Nephron progenitor cell (in vitro differentiated cells): ENCODE results near the gene AP5Z1.

ENCODE experiments used
- DNase-seq: peaks from one replicate; pipeline ENCODE4 v3.0.0; 2021
- H3K27ac Mint-ChIP-seq: 2 replicates; pipeline ENCODE4 v1.8.0; 2021; ENCODE audit warnings: mild to moderate bottlenecking, moderate library complexity, mixed read lengths
- H3K27me3 Mint-ChIP-seq: 2 replicates; pipeline ENCODE4 v1.8.0; 2021; ENCODE audit warnings: mild to moderate bottlenecking, low read depth, mixed read lengths; ENCODE audit not compliant: poor library complexity
- H3K36me3 Mint-ChIP-seq: 2 replicates; pipeline ENCODE4 v1.8.0; 2021; ENCODE audit warnings: low read depth, mixed read lengths
- H3K4me1 Mint-ChIP-seq: 2 replicates; pipeline ENCODE4 v1.8.0; 2021; ENCODE audit warnings: mixed read lengths
- H3K4me3 Mint-ChIP-seq: 2 replicates; pipeline ENCODE4 v1.8.0; 2021; ENCODE audit warnings: mild to moderate bottlenecking, moderate library complexity, mixed read lengths
- H3K9me3 Mint-ChIP-seq: 2 replicates; pipeline ENCODE4 v1.8.0; 2021; ENCODE audit warnings: mild to moderate bottlenecking, moderate library complexity, mixed read lengths
- TF ChIP-seq, protein P1 (sequence below): fragments of 200-600 bp; sonication (generic); IDR thresholded peaks from 2 replicates; pipeline ENCODE4 v1.5.0; 2021; ENCODE audit warnings: antibody characterized with exemption

Gene AP5Z1, protein sequence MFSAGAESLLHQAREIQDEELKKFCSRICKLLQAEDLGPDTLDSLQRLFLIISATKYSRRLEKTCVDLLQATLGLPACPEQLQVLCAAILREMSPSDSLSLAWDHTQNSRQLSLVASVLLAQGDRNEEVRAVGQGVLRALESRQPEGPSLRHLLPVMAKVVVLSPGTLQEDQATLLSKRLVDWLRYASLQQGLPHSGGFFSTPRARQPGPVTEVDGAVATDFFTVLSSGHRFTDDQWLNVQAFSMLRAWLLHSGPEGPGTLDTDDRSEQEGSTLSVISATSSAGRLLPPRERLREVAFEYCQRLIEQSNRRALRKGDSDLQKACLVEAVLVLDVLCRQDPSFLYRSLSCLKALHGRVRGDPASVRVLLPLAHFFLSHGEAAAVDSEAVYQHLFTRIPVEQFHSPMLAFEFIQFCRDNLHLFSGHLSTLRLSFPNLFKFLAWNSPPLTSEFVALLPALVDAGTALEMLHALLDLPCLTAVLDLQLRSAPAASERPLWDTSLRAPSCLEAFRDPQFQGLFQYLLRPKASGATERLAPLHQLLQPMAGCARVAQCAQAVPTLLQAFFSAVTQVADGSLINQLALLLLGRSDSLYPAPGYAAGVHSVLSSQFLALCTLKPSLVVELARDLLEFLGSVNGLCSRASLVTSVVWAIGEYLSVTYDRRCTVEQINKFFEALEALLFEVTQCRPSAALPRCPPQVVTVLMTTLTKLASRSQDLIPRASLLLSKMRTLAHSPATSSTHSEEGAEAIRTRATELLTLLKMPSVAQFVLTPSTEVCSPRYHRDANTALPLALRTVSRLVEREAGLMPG

DNA sequence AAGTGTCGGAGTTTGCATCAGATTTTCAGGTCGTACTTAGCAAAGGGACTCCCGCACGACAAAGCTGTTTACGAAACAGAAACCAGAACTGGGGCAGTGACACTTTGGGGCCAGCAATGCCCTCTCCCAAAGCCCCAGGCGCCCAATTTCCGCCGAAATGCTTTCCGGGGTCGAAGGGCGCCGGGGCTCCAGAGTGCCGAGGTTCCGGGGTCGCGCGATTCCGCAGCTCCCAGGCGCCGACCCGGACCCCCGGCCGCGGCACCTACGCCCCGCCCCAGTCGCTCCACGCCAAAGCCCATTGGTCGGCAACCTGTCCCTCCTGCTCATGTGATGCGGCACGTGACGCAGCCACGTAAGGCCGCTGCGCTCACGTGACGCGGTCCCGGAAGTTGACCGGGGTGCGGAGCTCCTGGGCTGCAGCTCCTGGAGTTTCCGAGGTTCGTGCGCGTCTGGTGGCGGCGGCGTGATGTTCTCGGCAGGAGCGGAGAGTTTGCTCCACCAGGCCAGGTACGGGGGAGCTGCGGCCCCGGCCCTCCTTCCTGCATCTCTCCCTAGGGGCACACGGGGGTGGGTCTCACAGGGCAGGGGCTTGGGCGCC is at the start of gene AP5Z1:
AP5Z1 (plus strand) TSS at position 374 of the 598 bp plus-strand sequence; CDS start at position 467, 93 bp downstream.
- peaks cover 3% of the 10 kb centered on the region for H3K27me3 Mint-ChIP-seq
- TF ChIP-seq, protein P1, sequence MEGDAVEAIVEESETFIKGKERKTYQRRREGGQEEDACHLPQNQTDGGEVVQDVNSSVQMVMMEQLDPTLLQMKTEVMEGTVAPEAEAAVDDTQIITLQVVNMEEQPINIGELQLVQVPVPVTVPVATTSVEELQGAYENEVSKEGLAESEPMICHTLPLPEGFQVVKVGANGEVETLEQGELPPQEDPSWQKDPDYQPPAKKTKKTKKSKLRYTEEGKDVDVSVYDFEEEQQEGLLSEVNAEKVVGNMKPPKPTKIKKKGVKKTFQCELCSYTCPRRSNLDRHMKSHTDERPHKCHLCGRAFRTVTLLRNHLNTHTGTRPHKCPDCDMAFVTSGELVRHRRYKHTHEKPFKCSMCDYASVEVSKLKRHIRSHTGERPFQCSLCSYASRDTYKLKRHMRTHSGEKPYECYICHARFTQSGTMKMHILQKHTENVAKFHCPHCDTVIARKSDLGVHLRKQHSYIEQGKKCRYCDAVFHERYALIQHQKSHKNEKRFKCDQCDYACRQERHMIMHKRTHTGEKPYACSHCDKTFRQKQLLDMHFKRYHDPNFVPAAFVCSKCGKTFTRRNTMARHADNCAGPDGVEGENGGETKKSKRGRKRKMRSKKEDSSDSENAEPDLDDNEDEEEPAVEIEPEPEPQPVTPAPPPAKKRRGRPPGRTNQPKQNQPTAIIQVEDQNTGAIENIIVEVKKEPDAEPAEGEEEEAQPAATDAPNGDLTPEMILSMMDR: no peak
- H3K27ac Mint-ChIP-seq: peak within 1 kb of the TSS; percentile 98
- peak within 1 kb of the TSS; percentile 99 for H3K4me3 Mint-ChIP-seq
- peak; percentile 95 for DNase-seq
- no peaks in the 10 kb centered on the region for H3K36me3 Mint-ChIP-seq
- H3K9me3 Mint-ChIP-seq: no peaks in the 10 kb centered on the region
- H3K4me1 Mint-ChIP-seq: peaks cover 30% of the 10 kb centered on the region

DNA sequence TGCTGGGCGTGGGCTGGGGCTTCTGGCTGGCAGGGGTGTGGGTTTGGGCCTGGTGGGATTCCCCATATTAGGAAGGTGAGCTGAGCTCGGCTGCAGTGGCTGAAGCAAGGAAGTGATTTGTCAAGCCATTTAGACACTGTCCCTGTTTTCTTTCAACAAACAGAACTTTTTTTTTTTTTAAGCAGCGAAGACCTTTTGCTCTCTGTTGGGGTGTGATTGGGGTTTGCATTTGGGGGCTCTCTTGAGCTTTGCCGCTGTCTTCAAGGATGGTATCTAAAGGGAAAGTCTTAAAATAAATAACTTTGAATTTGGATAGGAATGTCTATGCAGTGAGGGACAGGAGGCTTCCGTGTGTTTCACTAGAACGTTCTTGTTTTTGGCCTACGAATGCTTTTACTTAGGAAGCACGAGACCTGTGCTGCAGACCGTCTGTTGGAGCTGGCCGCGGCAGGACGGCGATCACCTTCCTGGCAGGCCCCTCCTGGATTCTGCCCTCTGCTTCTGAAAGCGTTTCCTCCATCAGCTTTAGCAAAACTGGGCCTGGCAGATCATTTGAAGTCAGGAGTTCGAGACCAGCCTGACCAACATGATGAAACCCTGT is 49.5 kb upstream of the AP5Z1 start:
- no peaks in the 10 kb centered on the region for H3K9me3 Mint-ChIP-seq
- peaks cover 64% of the 10 kb centered on the region for H3K4me1 Mint-ChIP-seq
- H3K27ac Mint-ChIP-seq: peak overlapping the region; percentile 98

DNA sequence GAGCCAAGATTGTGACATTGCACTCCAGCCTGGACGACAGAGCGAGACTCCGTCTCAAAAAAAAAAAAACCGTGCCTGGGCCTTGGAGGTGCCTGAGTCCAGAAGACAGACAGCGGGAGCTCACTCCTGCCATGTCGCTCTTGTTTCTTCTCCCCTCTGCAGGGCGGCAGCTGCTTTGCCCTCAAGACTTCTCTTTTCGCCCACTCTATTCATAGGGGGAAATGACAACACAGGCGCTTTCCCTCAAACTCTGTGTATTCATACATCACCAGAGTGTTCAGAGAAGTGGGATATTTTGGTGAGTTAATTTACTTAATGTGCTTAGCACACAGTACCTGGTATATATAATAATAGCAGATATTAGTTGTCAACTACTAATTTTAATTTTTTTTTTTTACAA is 48.9 kb upstream of the AP5Z1 start:
- Mint-ChIP-seq H3K4me1 (peaks cover 58% of the 10 kb centered on the region), H3K27ac (peak overlapping the region; percentile 72), H3K9me3 (no peaks in the 10 kb centered on the region), H3K36me3 (peaks cover 8% of the 10 kb centered on the region), H3K4me3 (no peak overlapping the region), H3K27me3 (no peaks in the 10 kb centered on the region)
- TF ChIP-seq, protein P1: no peak
- DNase-seq: no peak

More for the DNA sequence above, 49.5 kb upstream of the AP5Z1 start:
- no peak for DNase-seq
- TF ChIP-seq, protein P1: no peak
- Mint-ChIP-seq H3K4me3 (peak overlapping the region; percentile 5), H3K36me3 (peaks cover 8% of the 10 kb centered on the region), H3K27me3 (no peaks in the 10 kb centered on the region)

DNA sequence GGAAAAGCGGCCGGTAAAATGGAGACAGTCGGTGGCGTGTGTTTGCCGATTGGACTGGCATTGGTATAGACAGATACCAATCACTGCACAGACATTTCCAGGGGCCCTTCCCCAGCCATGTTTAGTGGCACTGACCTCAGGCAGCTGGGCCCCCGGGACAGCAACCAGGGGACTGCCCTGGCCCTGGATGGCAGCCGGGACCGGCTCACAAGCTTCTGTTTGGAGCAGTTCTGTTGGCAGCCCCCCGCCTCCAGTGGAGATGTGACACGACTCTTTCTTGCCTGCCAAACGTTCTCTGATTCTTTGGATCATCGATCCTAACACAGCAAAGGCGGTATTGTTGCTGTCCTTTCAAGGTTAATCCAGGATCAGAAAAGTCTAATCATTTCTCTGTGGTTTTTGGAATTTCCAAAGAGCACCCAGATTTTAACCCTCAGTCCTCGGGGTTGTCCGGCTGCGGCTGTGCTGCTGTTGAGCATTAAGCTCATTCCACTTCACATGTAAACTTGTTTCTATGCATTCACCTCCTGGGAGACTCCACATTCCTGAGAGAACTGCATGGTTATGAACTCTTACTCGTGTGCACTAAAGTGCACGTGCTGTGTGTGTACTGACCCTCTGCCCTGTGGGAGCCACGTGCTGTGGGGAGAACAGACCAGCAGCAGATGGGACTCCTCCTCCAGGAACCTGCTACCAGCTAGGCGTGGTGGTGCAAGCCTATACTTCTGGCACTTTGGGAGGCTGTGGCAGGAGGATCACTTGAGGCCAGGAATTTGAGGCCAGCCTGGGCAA is 47.3 kb upstream of the AP5Z1 start:
- no peak for DNase-seq
- peak overlapping the region; percentile 88 for H3K27ac Mint-ChIP-seq
- no peaks in the 10 kb centered on the region for H3K27me3 Mint-ChIP-seq
- TF ChIP-seq, protein P1: no peak
- H3K4me1 Mint-ChIP-seq: peaks cover 55% of the 10 kb centered on the region
- H3K4me3 Mint-ChIP-seq: no peak overlapping the region
- H3K36me3 Mint-ChIP-seq: peaks cover 17% of the 10 kb centered on the region
- H3K9me3 Mint-ChIP-seq: no peaks in the 10 kb centered on the region

DNA sequence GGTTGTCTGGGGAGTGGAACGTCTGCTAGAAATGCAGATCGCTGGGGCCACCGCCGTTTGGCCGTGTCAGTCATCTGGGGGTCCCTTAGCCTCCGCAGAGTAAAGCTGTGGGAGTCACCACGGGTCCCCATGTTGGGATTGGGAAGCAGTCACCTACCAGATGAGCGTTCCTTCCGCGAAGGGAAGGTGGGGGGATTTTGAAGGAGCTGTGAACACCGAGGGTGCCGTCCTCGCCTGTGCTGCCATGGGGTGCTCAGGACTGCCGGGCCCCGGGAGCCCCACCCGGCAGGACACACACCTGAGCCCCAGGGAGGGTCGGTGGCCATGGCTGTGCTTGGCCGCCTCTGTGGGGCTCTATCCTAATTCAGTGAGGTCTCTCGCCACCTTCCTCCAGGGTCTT is 46.2 kb upstream of the AP5Z1 start:
- Mint-ChIP-seq H3K27ac (peak overlapping the region; percentile 88), H3K27me3 (peaks cover 4% of the 10 kb centered on the region), H3K4me3 (no peak overlapping the region), H3K9me3 (no peaks in the 10 kb centered on the region), H3K36me3 (peaks cover 23% of the 10 kb centered on the region), H3K4me1 (peaks cover 58% of the 10 kb centered on the region)
- no peak for DNase-seq
- TF ChIP-seq, protein P1: no peak
